DOHH2 (cell line): ENCODE data around the gene FAM78A.

ENCODE experiments used
- CTCF ChIP-seq: fragments of 200-600 bp; sonication (generic); IDR thresholded peaks from one replicate; pipeline ENCODE4 v1.5.1; 2014; ENCODE audit warnings: antibody characterized with exemption, mild to moderate bottlenecking, low read depth, low read length; ENCODE audit not compliant: poor library complexity, severe bottlenecking
- EZH2phosphoT487 ChIP-seq: fragments of 200-600 bp; sonication (generic); IDR thresholded peaks from 2 replicates; pipeline ENCODE4 v1.6.1; 2017; ENCODE audit warnings: borderline replicate concordance, mild to moderate bottlenecking, antibody characterized with exemption, low read length, moderate library complexity, mixed read lengths

GRCh38 chr9:131318231-131319085 is 42.1 kb upstream of the FAM78A start:
- TF ChIP-seq CTCF = no peak
- no peak for TF ChIP-seq EZH2phosphoT487
